IPS DF 4.7 (cell line): ENCODE results near the gene OR4D1.

Experiments used
- DNase-seq: peaks from one replicate; pipeline ENCODE4 v3.0.0-alpha.2; 2013; ENCODE audit warnings: low spot score; ENCODE audit errors: extremely low read depth

OR4D1 gene

DNA sequence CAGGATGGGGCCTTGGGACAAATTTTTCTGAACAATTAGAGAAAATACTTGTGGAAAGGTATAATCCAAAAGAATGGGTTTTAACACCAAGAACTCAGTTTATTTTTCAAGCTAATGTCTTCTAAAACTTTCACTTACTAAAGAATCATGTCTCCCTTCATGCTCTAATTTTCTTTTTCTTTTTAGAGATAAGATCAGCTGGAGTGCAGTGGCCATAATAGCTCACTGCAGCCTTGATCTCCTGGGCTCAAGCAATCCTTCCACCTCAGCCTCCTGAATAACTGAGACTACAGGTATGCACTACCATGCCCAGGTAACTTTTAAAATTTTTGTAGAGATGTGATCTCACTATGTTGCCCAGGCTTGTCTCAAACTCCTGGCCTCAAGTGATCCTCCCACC, 5.5 kb downstream of the OR4D1 start:
- no peak for DNase-seq

DNA sequence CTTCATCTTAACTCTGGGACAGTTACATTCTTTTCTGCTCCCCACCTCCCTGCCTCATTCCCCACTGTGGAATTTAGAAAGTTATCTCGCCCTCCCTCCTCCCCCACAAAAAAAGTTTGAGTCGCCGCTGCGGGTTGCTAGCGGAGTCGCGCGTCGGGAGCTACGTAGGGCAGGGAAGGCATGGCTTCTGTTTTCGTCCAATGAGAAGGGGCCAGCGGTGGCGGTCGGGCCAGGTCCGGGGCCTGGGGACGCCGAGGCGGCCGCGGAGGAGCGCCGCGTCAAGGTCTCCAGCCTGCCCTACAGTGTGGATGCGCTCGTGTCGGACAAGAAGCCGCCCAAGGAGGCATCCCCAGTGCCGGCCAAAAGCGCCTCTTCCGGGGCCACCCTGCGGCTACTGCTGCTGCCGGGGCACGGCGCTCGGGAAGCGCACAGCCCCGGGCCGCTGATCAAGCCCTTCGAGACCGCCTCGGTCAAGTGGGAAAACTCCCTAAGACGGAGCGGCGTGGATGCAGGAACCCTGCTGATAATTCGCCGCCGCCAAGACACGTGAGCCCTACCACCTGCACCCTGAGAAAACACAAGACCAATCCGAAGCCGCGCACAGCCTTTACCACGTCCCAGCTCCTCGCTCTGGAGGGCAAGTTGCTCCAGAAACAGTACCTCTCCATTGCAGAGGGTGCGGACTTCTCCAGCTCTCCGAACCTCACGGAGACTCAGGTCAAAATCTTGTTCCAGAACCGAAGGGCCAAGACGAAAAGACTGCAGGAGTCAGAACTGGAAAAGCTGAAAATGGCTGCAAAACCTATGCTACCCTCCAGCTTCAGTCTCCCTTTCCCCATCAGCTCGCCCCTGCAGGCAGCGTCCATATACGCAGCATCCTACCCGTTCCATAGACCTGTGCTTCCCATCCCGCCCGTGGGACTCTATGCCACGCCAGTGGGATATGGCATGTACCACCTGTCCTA, 8.9 kb downstream of the OR4D1 start:
- DNase-seq: no peak

DNA sequence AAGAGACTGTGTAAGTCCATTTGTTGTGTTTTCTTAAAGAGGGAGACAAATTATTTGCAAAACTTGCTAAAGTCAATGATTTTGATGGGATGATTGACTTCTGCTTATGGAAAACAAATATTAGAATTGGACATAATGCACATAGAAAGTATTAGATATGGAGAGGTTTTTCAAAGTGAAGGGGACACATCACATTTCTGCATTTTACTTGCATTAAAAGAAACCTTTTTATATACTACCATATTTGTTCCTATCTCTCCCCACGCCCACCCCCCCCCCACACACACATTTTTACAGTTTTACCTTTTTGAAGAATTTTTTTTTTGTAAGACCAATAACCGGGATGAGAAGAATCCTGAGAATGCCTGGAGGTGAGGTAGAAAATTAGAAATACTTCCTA, 10.0 kb downstream of the OR4D1 start:
- DNase-seq: no peak

DNA sequence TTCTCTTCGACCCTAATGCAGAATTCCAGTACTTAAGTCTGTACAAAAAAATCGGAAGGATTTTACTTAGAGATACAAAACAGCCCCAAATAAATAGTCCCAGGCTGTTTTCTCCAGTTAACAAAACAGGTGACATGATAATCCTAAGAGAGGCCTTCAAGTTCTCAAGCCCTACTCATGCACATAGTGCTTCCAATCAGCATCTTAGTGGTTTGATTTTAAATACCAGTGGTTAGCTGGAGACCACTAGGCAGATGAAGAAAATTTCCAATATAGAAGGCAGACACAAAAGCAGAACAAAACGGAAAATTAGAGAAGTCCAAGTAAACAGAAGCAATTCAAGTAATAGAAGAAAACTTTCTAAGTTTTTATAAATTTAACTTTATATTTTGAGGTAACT, 13.4 kb downstream of the OR4D1 start:
- no peak for DNase-seq

DNA sequence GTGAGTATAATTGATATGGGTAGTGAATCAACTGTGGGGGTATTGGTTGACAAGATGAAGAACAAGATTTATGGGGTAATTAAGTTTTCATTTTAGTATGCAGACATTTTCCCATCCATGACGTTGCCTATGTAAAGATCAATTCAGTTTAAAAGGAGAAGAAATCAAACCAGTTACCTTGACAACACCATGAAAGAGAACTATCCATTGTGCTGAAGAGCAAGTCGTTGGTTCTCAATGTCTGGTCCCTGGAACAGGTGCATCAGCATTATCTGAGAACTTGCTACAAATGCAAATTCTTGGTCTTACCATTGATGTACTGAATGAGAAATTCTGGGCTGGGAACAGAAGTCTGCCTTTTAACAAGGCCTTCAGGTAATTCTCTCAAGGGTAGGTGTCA, 17.8 kb downstream of the OR4D1 start:
- no peak for DNase-seq

DNA sequence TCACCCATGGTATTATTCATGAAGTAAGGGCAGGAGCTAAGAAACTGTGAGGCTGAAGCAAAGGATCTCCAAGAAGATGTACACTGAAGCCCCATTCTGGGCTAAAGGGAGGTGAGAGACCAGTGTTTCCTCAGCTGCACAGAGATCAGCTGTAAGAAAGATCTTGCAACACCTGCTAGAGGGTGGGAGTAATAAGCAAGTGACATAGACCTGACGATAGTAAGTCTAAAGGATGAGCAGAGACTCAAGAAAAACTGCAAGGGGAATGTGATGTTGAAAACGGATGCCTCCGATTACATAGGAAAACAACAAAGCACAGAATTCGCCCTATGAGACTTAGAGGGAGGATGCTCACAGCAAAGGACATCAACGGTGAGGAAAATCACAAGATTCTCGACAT, 18.5 kb downstream of the OR4D1 start, which contains the start of gene OR4D2:
Gene OR4D2, plus strand, starts transcription at position 301 of the 400 bp plus-strand sequence. CDS start 2,674 bp downstream, outside the sequence.
- DNase-seq: no peak

DNA sequence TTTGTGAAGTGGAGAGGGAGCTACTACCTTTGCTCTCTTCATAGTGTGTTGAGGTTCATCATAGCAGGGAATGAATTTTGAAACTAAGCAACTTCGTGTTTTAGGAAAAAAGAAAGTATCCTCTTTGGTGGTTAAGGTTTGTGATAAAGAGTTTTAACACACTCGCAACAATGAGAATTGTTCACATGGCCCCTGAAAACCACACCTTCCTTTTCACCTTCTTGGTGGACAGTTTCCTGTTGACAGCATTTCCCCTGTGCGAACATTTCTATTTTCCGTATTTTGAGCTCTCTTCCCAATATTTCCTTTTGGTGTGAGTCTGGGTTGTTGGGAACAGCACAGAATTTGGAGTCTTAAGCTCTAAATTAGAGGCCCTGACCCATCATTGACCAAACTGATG, 22.4 kb downstream of the OR4D1 start:
- no peak for DNase-seq

DNA sequence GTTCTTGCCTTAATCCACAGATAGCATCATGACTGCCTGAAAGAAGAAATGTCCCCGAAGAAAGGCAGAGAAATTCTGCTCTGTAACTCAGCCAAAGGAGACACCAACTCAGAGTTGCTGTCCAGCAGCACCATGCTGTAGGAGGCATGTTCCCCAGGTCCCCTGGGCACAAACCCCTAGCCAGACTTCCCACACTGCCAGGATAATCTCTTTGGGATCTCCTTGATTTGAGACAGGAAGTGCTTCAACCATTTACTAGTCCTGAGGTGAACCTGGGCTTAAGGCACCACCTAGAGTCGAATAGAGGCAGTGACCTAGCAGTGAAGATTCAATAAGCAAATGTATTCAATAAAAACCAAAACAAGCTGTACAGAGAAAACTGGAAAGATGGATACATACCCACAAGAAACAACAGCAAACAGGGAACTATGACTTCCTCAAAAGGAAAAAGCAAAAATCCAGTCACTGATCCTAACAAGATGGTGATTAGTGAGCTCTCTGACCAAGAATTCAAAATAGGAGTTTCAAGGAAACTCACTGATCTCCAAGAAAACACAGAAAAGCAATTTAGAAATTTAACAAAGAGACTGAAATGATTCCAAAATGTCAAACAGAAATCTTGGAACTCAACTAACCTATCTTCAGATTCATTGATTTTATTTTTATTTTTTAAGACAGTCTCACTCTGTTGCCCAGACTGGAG, 24.3 kb downstream of the OR4D1 start:
- no peak for DNase-seq

DNA sequence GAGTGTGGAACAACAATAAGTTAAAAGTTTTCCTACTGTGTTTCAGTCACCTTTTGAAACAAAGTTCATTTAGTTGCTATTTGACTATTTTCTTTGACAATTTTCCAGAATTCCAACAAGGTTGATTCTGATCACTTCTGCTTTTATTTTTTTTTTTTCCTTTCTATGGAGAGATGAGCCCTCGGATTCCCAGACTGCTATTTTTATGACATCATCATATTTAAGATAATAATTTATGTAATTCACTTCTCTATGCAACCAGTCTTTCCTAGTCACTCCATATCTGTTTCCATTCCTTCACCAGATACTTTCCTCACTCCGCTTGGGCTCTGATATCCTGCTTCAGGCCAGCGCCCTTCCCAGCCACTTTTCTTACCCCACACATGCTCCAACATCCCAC, 26.7 kb downstream of the OR4D1 start:
- no peak for DNase-seq

DNA sequence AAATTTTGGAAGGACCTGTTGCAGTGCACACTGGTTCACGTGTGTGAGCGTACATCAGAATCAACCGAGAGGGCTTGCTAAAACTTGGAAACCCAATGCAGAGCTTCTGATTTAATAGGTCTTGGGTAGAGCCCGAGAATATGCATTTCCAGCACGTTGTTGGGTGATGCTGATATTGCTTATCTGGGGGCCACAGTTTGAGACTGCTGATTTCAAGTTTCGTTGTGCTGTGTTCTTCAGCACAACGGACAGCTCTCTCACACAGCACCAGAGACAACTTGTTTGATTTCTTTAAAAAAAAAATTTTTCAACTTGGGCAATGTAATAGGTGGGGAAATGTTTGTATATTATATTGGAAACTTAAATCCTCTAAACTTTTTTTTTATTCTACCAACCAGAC, 28.0 kb downstream of the OR4D1 start:
- DNase-seq: no peak

DNA sequence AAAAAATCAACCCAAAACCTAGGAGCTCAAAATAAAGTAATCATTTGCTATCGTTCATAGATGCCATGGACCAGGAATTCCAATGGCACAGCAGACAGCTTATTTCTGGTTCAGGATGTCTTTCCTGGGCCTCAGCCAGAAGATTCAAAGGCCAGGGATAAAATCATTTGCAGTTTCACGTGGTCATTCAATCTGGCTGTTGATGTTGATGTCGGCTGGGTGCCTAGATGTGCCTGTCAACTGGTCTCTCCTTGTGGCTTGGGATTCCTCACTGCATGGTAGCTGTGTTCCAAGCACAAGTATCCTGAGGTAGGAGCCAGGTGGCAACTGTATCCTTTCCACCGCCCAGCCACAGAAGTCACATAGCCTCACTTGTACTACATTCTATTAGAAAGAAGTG, 33.6 kb downstream of the OR4D1 start:
- no peak for DNase-seq

DNA sequence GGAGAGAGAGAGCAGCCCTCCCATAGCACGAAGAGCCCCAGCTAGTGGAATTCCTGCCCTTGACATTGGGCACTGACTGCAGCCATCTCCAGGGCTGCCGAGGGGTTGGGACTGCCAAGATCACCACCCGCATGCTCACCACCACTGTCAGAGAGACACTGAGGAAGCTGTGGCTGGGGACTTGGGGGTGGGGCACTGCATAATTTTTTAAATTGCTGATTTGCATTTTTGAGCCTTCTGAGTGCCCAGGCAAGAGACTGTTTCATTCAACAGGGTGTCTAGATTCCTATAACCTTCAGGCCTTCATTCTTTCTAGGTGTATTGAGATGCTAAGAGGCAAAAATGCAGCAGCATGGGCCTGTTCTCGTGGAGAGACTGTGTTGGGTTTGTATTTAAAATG, 35.3 kb downstream of the OR4D1 start:
- DNase-seq: no peak

DNA sequence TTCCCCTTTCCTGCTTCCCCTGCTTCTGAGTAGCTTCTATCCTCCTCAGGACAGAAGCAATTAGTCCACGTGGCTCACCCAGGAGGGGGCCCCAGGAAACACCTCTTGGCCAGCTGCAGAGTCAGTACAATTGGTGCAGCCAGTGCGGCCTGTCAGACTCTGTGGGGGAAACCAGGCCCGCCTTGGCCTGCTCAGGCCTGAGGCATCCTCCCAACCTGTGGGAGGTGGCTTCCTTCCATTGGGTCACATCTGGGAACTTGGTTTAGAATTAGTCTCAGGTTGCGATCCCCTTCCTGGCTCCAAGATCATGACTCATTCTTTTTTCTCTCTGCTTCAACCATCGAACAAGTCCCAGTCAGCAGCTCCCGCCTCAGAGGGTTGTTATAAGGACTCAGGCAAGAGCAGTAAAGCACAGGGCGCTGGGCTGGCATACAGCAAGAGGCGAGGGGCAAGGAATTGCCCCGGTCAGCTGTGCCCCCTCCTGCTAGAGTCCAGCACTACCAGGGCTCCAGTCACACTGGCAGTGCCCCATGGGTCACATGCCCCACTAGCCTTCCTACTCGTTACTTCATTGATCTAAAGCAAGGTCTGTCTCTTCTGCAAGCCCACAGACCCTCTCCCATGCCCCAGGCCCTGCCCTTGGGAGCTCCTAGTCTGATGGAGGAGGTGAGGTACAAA, 36.3 kb downstream of the OR4D1 start:
- DNase-seq: no peak

DNA sequence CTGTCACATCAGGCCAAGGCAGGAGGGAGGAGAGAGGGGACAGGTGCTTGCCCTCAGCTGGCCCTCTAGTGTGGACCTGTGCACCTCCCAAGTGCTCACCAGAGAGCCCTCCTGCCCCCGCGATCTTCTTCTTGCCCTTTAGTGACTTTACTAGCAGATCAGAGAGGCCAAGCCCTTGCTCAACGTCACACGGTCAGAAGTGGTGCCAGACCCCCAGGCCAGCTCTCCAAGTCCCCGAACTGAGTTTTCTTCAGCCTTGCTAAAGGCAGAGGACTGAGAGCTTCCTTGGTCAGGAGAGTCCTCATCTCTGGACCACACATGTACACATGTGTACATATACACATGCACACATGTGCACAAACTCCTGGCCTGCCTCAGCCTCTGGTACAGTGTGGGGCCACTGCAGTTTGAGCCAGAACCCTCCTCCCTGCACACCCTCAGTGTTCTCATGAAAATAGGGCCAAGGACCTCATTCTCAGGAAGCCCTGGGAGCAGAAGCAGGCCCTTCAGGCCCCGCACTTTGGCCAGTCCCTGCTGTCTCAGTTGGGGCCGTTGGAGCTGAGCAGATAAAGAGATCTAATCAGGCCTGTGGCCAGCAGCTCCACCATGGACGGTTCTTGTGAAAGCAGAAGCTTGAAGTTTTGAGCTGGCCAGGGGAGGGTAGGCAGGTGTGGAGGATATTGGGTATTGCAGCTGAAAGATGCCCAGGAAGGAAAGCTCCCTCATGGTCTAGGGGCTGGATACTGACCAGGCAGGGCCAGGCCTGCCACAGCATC, 37.0 kb downstream of the OR4D1 start:
- DNase-seq: no peak

DNA sequence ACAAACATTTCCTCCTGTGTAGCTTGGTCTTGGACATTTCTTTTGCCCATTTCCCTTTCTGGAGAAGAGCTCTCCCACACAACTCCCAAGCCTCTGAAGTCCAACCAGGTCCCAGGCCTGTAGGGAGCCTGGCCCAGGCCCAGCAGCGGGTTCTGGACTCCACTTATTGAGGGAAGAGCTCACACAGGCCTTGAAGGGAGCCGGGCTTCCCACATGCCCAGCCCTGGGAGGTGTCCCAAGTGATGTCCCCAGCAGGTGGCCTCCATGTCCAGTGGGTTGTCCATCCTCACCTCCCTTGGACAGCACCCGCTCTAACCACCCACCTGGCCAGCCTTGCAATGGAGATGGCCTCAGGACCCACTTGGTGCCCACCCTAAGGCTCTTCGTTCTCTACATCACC, 38.4 kb downstream of the OR4D1 start:
- DNase-seq: no peak

DNA sequence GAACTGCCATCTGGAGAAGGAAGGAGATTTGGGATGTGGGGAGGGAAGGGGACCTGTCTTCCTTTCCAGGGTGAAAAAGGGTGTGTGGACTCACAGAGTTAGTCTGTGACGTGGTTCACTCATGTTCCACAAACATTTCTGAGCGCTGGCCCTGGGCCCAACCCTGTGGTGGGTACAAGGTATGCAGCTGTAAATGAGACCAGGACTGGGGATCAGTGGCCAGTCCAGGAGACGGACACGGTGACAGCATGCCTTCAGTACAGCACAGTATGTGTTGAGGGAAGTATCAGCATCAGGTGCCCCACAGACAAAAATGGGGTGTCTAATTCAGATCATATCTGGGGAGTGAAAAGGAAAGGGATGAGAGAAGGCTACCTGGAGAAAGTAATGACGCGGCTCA, 38.9 kb downstream of the OR4D1 start:
- DNase-seq: no peak

DNA sequence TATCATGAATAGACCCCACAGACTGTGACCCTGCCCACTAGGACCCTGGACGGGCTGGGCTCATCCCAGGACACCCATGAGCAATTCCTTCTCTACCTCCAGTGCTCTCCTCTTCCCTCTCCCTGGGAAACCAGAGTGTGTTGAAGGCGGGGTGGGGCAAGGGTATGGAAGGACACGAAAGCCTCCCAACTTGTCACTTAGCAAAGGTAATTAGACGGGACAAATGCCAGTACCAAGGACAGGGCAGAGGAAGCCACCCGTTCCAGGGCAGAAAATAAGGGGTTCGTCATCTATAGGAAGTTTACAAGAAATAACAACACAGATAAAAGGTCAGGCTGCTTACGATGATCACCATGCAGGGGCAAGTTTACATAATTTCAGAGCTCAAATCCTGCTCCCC, 39.5 kb downstream of the OR4D1 start:
- no peak for DNase-seq

DNA sequence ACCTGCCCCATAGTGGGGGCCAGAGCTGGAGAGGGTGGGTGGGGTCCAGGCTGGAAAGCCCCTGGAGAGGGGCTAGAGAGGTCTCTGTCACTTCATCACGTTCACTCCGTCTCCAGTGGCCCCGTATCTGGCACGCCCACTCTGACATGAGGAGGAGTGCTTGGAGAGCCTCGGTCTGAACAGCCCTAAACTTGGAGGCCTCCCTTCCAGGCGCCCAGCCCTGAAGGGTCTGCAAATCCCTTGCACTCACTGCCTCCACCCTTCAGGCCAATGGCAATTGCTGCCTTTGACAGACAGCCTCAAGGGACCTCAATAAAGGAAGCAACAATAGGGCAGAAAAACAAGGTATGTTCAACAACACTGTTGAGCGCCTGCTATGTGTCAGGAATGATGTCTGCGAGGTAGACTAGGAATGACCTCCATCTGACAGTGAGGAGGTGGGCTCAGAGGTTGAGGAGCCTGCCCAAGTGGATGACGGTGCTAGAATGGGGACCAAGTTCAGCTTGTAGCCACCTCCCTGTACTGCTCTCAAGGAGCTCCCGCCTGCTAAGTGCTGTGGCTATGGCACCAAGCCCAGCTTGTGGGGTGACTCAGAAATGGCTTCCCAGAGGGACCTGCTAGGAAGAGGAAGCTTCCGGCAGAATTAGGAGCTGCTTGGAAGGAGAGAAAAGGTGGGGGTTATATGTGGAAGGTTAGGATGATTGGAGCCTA, 41.4 kb downstream of the OR4D1 start:
- no peak for DNase-seq

DNA sequence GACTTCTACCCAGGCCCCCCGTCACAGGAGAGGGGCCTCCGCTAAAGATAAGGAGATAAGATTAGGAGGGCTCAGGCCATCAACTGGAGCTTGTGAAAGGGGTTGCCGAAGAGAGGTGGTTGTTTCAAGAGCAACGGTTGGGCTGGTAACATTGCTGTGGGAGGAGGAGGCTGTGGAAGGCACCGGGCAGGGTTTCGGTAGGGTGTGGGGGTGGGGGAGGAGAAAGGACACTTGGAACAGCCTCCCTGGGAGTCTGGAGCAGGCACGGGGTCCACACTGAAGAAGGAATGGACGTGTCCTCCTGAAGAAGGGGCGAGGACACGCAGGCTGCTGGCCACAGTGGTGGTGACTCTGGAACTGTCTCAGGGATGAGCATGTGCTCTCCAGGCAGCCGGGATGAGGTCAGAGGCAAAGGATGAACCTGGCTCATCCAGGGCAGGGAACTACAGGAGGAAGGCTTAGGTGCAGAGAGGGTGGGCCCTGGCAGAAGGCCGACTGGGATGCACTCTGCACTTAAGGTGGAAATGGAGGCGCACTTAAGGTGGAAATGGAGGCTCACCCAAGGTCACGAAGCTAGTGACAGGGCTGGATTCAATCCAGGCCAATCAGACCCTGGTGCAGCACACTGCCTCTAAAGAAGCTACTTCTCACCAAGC, 43.2 kb downstream of the OR4D1 start:
- no peak for DNase-seq

DNA sequence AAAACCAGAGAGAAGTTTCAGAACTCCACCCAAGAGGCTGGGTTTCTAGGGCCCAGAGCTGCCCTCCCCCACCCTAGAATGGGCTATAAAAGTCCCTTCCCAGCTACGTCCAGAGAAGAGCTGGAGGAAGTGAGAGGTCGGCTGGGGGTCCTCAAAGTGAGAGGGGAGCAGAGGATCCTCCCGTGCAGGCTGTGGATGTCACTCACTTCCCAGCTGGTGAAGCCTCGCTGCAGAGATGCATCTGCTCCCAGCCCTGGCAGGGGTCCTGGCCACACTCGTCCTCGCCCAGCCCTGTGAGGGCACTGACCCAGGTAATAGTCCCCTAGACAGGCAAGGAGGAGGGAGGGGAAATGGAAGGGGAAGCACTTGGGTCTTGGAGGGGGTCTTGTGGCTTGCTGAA, 44.4 kb downstream of the OR4D1 start, which contains the start of gene EPX:
Gene EPX, plus strand, starts transcription at position 115 of the 400 bp plus-strand sequence. Its CDS starts 121 bp downstream, at position 236.
- DNase-seq: no peak
